ENCODE results near the gene TBC1D21. TPM values are rescaled to one million over a fixed set of nuclear protein-coding genes. Genes with fewer than 3 reads are reported as not detected.

The TBC1D21 gene
- total and polyA plus RNA-seq, 2 of the 4 experiments (the other 2 are of a cell fraction) = not detected

- dilution Hi-C loops (cut with HindIII; ENCODE audit: low sequenced_read_pairs, unreplicated experiment) = no loop called here
- 100% methylated on average over 1 of the region's 12 CpGs; no CpG with 5 or more reads in 1 of the 2 experiments for WGBS, 2 experiments (ENCODE audit: extremely low coverage in 2 of 2, insufficient read length in 1 of 2)
These were observed 20.9 kb downstream of the TBC1D21 start for GRCh38 chr15:73894133-73894814.

More at GRCh38 chr15:73894133-73894814, 20.9 kb downstream of the TBC1D21 start:
- peaks cover 6% of the 10 kb centered on the region for H3K4me1 ChIP-seq (ENCODE audit: control insufficient read depth, insufficient read depth, low read length)
- H4K20me1 ChIP-seq (ENCODE audit: insufficient read depth, low read length) = no peaks in the 10 kb centered on the region
- H2BK20ac ChIP-seq (ENCODE audit: low read depth, low read length) = no peak overlapping the region
- no peak overlapping the region for H4K5ac ChIP-seq (ENCODE audit: low read depth, low read length)
- no peak overlapping the region for H4K91ac ChIP-seq (ENCODE audit: insufficient read depth, low read depth, low read length)
- no peak overlapping the region for H3K23ac ChIP-seq (ENCODE audit: low read depth, low read length)
- CTCF ChIA-PET = no interaction called here
- H2BK5ac ChIP-seq (ENCODE audit: low read depth, low read length, poor library complexity, severe bottlenecking) = no peak overlapping the region
- no peak overlapping the region for H2BK120ac ChIP-seq (ENCODE audit: low read depth, low read length)
- no peak overlapping the region for H2AFZ ChIP-seq (replicated peaks; ENCODE audit: low read length, poor library complexity)
- intact Hi-C loops (cut with micrococcal nuclease) = no loop called here
- H3K4me3 ChIP-seq (ENCODE audit: insufficient read depth, low read depth, low read length) = no peak overlapping the region
- no peak for TF ChIP-seq MXI1 (IDR thresholded peaks at IDR 0.05; ENCODE audit: borderline replicate concordance, low read depth, low read length)
- no peak overlapping the region for H3K18ac ChIP-seq (ENCODE audit: low read depth, low read length)
- no peaks in the 10 kb centered on the region for H3K36me3 ChIP-seq (ENCODE audit: control insufficient read depth, insufficient read depth, low read length)
- no peak overlapping the region for H3K4ac ChIP-seq (ENCODE audit: low read depth, low read length)
- no TSS peak for BruUV-seq (replicated peaks)
- H3K14ac ChIP-seq (replicated peaks; ENCODE audit: low read depth, low read length) = no peak overlapping the region
- no peak overlapping the region for H2AK9ac ChIP-seq (replicated peaks; ENCODE audit: low read depth, low read length, poor library complexity)
- ATAC-seq (ENCODE audit: low read depth) (no peak), DNase-seq (no peak)
- no peak overlapping the region for H4K8ac ChIP-seq (ENCODE audit: low read depth in 2 of 2, low read length in 2 of 2)
- POLR2A ChIA-PET (ENCODE audit: unreplicated experiment) = no interaction called here
- H3K27ac ChIP-seq (ENCODE audit: insufficient read depth, low read length) = no peak overlapping the region
- no peak overlapping the region for H3K56ac ChIP-seq (ENCODE audit: extremely low read depth, insufficient read depth, low read length)
- in situ Hi-C loops (cut with MboI; ENCODE audit: low sequenced_read_pairs) = no loop called here
- no peaks in the 10 kb centered on the region for H3K79me1 ChIP-seq (ENCODE audit: low read depth in 1 of 2, low read length in 2 of 2)
- H3K9me1 ChIP-seq (ENCODE audit: insufficient read depth, low read length) = peaks cover 20% of the 10 kb centered on the region
- H3K9ac ChIP-seq (ENCODE audit: low read depth, low read length) = no peak overlapping the region
- H3K27me3 ChIP-seq (ENCODE audit: control insufficient read depth, insufficient read depth, low read length) = peaks cover 20% of the 10 kb centered on the region
- no peak overlapping the region for H3K4me2 ChIP-seq (ENCODE audit: low read depth, low read length)
- no peak overlapping the region for H2AK5ac ChIP-seq (ENCODE audit: low read depth, low read length)
- H2BK15ac ChIP-seq (ENCODE audit: low read depth, low read length) = no peak overlapping the region
- no peaks in the 10 kb centered on the region; the same call in 1 of the 2 replicates for H3K9me3 ChIP-seq (ENCODE audit: control insufficient read depth, insufficient read depth, low read length)

Measured in IMR-90 (cell line).